SK-N-SH (cell line): ENCODE measurements around the gene PGP. TPM values are rescaled to one million over a fixed set of nuclear protein-coding genes. Genes with fewer than 3 reads are reported as not detected.

Experiments used
- CTCF ChIA-PET: fragments of 300-600, 350-600 bp; formaldehyde crosslinking; extraction: SDS; loops from one replicate; lab custom pipeline; 2021; lab: Yijun Ruan, JAX
- POLR2A ChIA-PET: fragments of 350-600 bp; sonication (Branson Sonifier 250); formaldehyde crosslinking; extraction: SDS; loops from one replicate; lab custom pipeline; 2020; ENCODE audit warnings: antibody characterized with exemption, inconsistent platforms; lab: Yijun Ruan, JAX
- DNase-seq: peaks from one replicate; pipeline ENCODE4 v3.0.0; 2012
- H2AFZ ChIP-seq: fragments of 200-600 bp; sonication (generic); 2 replicates; pipeline ENCODE4 v1.8.1; 2016; ENCODE audit warnings: antibody characterized with exemption, mild to moderate bottlenecking, low read depth
- H3F3A ChIP-seq: fragments of 200-600 bp; sonication (generic); replicated peaks from 2 replicates; pipeline ENCODE3; 2016; ENCODE audit warnings: antibody characterized with exemption, mild to moderate bottlenecking; ENCODE audit not compliant: insufficient read depth
- H3K27ac ChIP-seq, 2 experiments: fragments of 200-500 bp in 1 of 2; fragments of 200-600 bp in 1 of 2; sonication (Bioruptor generic) in 1 of 2; sonication (generic), shearing (Covaris generic) in 1 of 2; 2 replicates each; pipeline versions ENCODE4 v1.5.1 to v1.6.1; 2014 to 2016; ENCODE audit warnings: low read depth in 2 of 2, inconsistent platforms in 1 of 2, low read length in 1 of 2, mild to moderate bottlenecking in 1 of 2, mixed read lengths in 1 of 2
- H3K27me3 ChIP-seq: fragments of 200-600 bp; sonication (generic), shearing (Covaris generic); 2 replicates; pipeline ENCODE4 v1.6.1; 2016; ENCODE audit warnings: mixed run types; ENCODE audit not compliant: insufficient read depth
- H3K36me3 ChIP-seq, 2 experiments: fragments of 200-500 bp in 1 of 2; fragments of 200-600 bp in 1 of 2; sonication (Bioruptor generic) in 1 of 2; sonication (generic) in 1 of 2; replicated peaks in 1 of 2; 2 replicates each; pipeline versions ENCODE3 to v1.5.1; 2014 to 2016; ENCODE audit warnings: low read length in 1 of 2, mild to moderate bottlenecking in 1 of 2; ENCODE audit not compliant: insufficient read depth in 2 of 2, control insufficient read depth in 1 of 2
- H3K4me1 ChIP-seq, 2 experiments: fragments of 200-500 bp in 1 of 2; fragments of 200-600 bp in 1 of 2; sonication (Bioruptor generic) in 1 of 2; sonication (generic), shearing (Covaris generic) in 1 of 2; 2 replicates each; pipeline versions ENCODE4 v1.5.1 to v1.6.1; 2014 to 2016; ENCODE audit warnings: low read depth in 1 of 2, low read length in 1 of 2, mixed run types in 1 of 2; ENCODE audit not compliant: insufficient read depth in 2 of 2, control insufficient read depth in 1 of 2
- H3K4me2 ChIP-seq: fragments of 200-600 bp; sonication (generic), shearing (Covaris generic); 2 replicates; pipeline ENCODE4 v1.6.1; 2017; ENCODE audit warnings: mixed run types
- H3K4me3 ChIP-seq, 2 experiments: fragments of 200-500 bp in 1 of 2; fragments of 200-600 bp in 1 of 2; sonication (Bioruptor generic) in 1 of 2; sonication (generic), shearing (Covaris generic) in 1 of 2; 2 replicates each; pipeline versions ENCODE4 v1.5.1 to v1.8.1; 2014 to 2016; ENCODE audit warnings: low read depth in 2 of 2, inconsistent platforms in 1 of 2, low read length in 1 of 2, mild to moderate bottlenecking in 1 of 2, mixed read lengths in 1 of 2, moderate library complexity in 1 of 2
- H3K79me2 ChIP-seq: fragments of 200-600 bp; sonication (generic); 2 replicates; pipeline ENCODE4 v1.8.1; 2017; ENCODE audit warnings: mild to moderate bottlenecking; ENCODE audit not compliant: insufficient read depth
- H3K9ac ChIP-seq: fragments of 200-600 bp; sonication (generic); 2 replicates; pipeline ENCODE4 v1.6.1; 2017; ENCODE audit warnings: mixed run types
- H3K9me2 ChIP-seq: fragments of 200-600 bp; sonication (generic); 2 replicates; pipeline ENCODE4 v1.6.1; 2017; ENCODE audit warnings: mixed run types
- H3K9me3 ChIP-seq: fragments of 200-600 bp; sonication (generic); 2 replicates; pipeline ENCODE4 v1.6.1; 2017; ENCODE audit warnings: mixed run types, mild to moderate bottlenecking, moderate library complexity
- H4K20me1 ChIP-seq: fragments of 200-600 bp; sonication (generic); 2 replicates; pipeline ENCODE4 v1.6.1; 2017; ENCODE audit warnings: mild to moderate bottlenecking, mixed run types; ENCODE audit not compliant: insufficient read depth
- CHD2 ChIP-seq: fragments of 150-350 bp; IDR thresholded peaks from 2 replicates; pipeline ENCODE4 v1.6.1; 2018; ENCODE audit warnings: low read length; ENCODE audit not compliant: partially characterized antibody
- FOXM1 ChIP-seq: IDR thresholded peaks from 2 replicates; pipeline ENCODE4 v1.4.0; 2012; ENCODE audit warnings: low read depth, mild to moderate bottlenecking
- IRF3 ChIP-seq: fragments of 150-350 bp; IDR thresholded peaks from 2 replicates; pipeline ENCODE4 v1.6.1; 2016; ENCODE audit warnings: mild to moderate bottlenecking, low read depth, low read length
- JUND ChIP-seq: IDR thresholded peaks from 2 replicates; pipeline ENCODE4 v1.4.0; 2012
- MAX ChIP-seq: IDR thresholded peaks from 2 replicates; pipeline ENCODE4 v1.4.0; 2012; ENCODE audit warnings: low read depth
- MEF2A ChIP-seq: IDR thresholded peaks from 2 replicates; pipeline ENCODE4 v1.4.0; 2012; ENCODE audit warnings: low read depth, borderline replicate concordance
- NFIC ChIP-seq: IDR thresholded peaks from 2 replicates; pipeline ENCODE4 v1.4.0; 2012; ENCODE audit warnings: borderline replicate concordance
- NRF1 ChIP-seq: IDR thresholded peaks from 2 replicates; pipeline ENCODE4 v1.6.1; 2012; ENCODE audit warnings: low read depth, mild to moderate bottlenecking, low read length
- POLR2AphosphoS5 ChIP-seq: IDR thresholded peaks from 2 replicates; pipeline ENCODE4 v1.6.1; 2012; ENCODE audit warnings: low read depth, low read length
- REST ChIP-seq: IDR thresholded peaks from 2 replicates; pipeline ENCODE4 v1.6.1; 2012; ENCODE audit warnings: mild to moderate bottlenecking, low read depth, low read length, moderate library complexity
- RFX5 ChIP-seq: IDR thresholded peaks from 2 replicates; pipeline ENCODE4 v1.6.1; 2012; ENCODE audit warnings: mild to moderate bottlenecking, improper control_type of control experiment, low read length
- TCF12 ChIP-seq: IDR thresholded peaks from 2 replicates; pipeline ENCODE4 v1.4.0; 2012
- TEAD4 ChIP-seq: IDR thresholded peaks from 2 replicates; pipeline ENCODE4 v1.4.0; 2012; ENCODE audit warnings: mild to moderate bottlenecking, borderline replicate concordance; ENCODE audit not compliant: insufficient read depth
- USF1 ChIP-seq: IDR thresholded peaks from 2 replicates; pipeline ENCODE4 v1.4.0; 2012; ENCODE audit warnings: low read depth, borderline replicate concordance
- WGBS: methylation state at CpG from one replicate; pipeline ENCODE4 v1.1.6; 2017; ENCODE audit warnings: low lambda C conversion rate; 5-methylcytosine and 5-hydroxymethylcytosine counted together
- polyA plus RNA-seq, 3 experiments: library from polyadenylated mRNA; depleted of rRNA; stranded (reverse); fragments of >200 nt; gene quantifications; 2 replicates each; pipeline ENCODE4 v1.2.3, GENCODE V29; 2012

Gene PGP
- polyA plus RNA-seq, 1 of the 3 experiments (the other 2 are of a cell fraction): 10.3 TPM

GRCh38 chr16:2210386-2211365 is 4.0 kb downstream of the PGP start, which contains the start of gene BRICD5:
TSS of gene BRICD5 (minus strand) at chr16:2210863. CDS start at chr16:2210833, 30 bp downstream.
- Histone ChIP-seq H3F3A (peaks cover 4% of the 10 kb centered on the region), H4K20me1 (peaks cover 11% of the 10 kb centered on the region; the same call in 1 of the 2 replicates), H3K9me2 (no peaks in the 10 kb centered on the region), H3K4me2 (no peak within 1 kb of the TSS), H3K27ac (no peak within 1 kb of the TSS; a peak in 1 of 4 replicates), H3K27me3 (no peaks in the 10 kb centered on the region), H2AFZ (no peak within 1 kb of the TSS), H3K4me1 (peaks cover 11 to 36% of the 10 kb centered on the region in 2 experiments; a peak in 2 of 4 replicates), H3K79me2 (peaks cover 33% of the 10 kb centered on the region), H3K9ac (no peak within 1 kb of the TSS), H3K36me3 (peaks cover 0 to 36% of the 10 kb centered on the region in 2 experiments), H3K4me3 (no peak within 1 kb of the TSS), H3K9me3 (no peaks in the 10 kb centered on the region)
- CTCF ChIA-PET: interaction anchor here (0.8 to 2.0 kb wide), 2 partner anchors 16 to 40 kb away, joined by 4 to 9 read pairs; partner anchors contain the start of gene ECI1
- 87% methylated on average over 13 of the region's 24 CpGs for WGBS
- TF ChIP-seq POLR2AphosphoS5 (0 out of 2 replicates have a peak, but pooled peaks have one; percentile 14), REST (no peak)
- POLR2A ChIA-PET: interaction anchor here (0.6 kb wide), 1 partner anchor 12 kb away, joined by 8 read pairs; no protein-coding TSS in a partner anchor
- no peak for DNase-seq

- 93% methylated on average over 10 of the region's 17 CpGs for WGBS
- Histone ChIP-seq H3K9ac (no peak overlapping the region), H3K79me2 (peaks cover 34% of the 10 kb centered on the region), H2AFZ (no peak overlapping the region), H4K20me1 (peaks cover 11% of the 10 kb centered on the region; the same call in 1 of the 2 replicates), H3F3A (peaks cover 4% of the 10 kb centered on the region), H3K9me3 (no peaks in the 10 kb centered on the region), H3K27me3 (no peaks in the 10 kb centered on the region), H3K4me2 (no peak overlapping the region), H3K9me2 (no peaks in the 10 kb centered on the region), H3K4me1 (peaks cover 11 to 36% of the 10 kb centered on the region in 2 experiments; a peak in 2 of 4 replicates), H3K27ac (no peak overlapping the region), H3K36me3 (peaks cover 0 to 36% of the 10 kb centered on the region in 2 experiments), H3K4me3 (no peak overlapping the region)
- no peak for DNase-seq
- ChIA-PET CTCF (interaction anchor here (2.0 kb wide), 1 partner anchor 15 kb away, joined by 9 read pairs; no protein-coding TSS in a partner anchor), POLR2A (interaction anchor here (0.6 kb wide), 1 partner anchor 12 kb away, joined by 8 read pairs; no protein-coding TSS in a partner anchor)
- no peak for TF ChIP-seq NFIC
- TF ChIP-seq NRF1: no peak
- no peak for TF ChIP-seq IRF3
- TF ChIP-seq MAX: no peak
- TF ChIP-seq FOXM1: no peak
- no peak for TF ChIP-seq TCF12
- TF ChIP-seq JUND: no peak
- no peak for TF ChIP-seq USF1
- no peak for TF ChIP-seq RFX5
- TF ChIP-seq POLR2AphosphoS5: no peak
- no peak for TF ChIP-seq REST
- no peak for TF ChIP-seq MEF2A
- no peak for TF ChIP-seq TEAD4
- TF ChIP-seq CHD2: no peak
Measured at GRCh38 chr16:2210009-2210332, 4.7 kb downstream of the PGP start.
